NCI-H2196 (cell line): ENCODE data around the gene CUL5.
A peak's percentile ranks its signal among the peaks of the same experiment; 100 is the strongest.
"Not testable (repeated sequence)": the region's sequence is repeated elsewhere in the genome, so short reads cannot be mapped to it uniquely, and the experiment has no call there.

Source experiments
- DNase-seq: peaks from one replicate; lab custom pipeline; 2025; ENCODE audit not compliant: unreplicated experiment; lab: John Stamatoyannopoulos, UW

Gene CUL5

DNA sequence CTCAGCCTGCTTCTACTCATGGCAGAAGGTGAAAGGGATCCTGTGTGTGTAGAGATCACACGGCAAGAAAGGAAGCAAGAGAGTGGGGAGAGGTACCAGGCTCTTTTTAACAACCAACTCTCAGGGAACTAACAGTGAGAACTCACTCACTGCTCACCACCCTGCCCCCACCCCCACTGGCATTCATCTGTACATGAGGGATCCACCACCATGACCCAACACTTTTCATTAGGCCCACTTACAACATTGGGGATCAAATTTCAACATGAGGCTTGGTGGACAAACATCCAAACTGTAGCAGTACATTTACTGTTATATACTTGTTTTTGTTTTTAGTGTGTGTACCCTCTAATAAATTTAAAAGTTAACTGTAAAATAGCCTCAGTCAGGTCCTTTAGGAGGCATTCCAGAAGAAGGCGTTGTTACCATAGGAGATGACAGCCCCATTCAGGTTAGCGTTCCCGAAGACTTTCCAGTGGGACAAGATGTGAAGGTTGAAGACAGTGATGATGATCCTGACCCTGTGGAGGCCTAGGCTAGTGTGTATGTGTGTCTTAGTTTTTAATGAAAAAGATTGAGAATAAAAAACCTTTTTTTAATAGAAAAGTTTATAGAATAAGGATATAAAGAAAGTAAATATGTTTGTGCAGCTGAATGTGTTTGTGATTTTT lies 11.3 kb downstream of the CUL5 start:
- DNase-seq = no peak

DNA sequence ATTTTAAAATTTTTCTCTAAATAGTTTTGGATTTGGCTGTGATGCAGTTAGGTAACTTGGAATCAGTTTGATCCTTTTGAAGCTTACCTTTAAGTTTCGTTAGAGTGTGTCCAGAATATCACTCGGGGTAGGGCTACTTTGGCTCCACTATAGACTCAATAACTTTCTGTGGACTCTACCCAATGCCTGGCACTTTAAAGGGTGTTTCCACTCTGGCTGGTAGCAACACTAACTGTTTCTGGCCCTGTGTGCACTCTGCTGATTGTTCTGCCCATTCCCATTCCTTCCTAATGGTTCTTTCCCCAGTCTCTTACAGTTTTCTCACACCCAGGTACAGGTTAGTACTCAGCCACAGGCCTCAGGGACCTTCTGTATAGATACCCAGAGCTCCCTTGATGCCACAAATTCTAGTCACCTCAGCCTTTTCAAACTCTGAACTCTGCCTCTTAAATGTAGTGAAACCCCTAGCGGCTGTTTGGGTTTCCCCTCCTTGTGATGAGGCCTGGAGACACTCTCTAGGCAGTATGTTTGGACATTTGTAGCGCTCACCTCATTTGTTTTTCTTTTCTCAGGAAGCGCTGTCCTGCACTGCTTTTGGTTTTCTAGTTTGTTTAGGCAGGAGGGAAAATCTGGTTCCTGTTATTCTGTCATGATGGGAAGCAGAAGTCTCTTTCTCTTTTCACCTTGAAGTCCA lies 16.8 kb downstream of the CUL5 start:
- DNase-seq = no peak

DNA sequence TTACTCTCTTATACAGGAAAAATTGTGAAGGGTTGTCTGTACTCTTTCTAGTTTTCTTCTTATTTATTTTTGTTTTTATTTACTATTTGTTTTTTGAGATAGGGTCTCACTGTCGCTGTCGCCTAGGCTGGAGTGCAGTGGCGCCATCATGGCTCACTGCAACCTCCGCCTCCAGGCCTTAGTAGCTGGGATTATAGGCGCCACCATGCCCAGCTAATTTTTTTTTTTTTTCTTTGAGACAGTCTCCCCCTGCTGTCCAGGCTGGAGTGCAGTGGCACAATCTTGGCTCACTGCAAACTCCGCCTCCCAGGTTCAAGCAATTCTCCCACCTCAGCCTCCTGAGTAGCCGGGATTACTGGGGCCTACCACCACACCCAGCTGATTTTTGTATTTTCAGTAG lies 18.4 kb downstream of the CUL5 start:
- DNase-seq = no peak

DNA sequence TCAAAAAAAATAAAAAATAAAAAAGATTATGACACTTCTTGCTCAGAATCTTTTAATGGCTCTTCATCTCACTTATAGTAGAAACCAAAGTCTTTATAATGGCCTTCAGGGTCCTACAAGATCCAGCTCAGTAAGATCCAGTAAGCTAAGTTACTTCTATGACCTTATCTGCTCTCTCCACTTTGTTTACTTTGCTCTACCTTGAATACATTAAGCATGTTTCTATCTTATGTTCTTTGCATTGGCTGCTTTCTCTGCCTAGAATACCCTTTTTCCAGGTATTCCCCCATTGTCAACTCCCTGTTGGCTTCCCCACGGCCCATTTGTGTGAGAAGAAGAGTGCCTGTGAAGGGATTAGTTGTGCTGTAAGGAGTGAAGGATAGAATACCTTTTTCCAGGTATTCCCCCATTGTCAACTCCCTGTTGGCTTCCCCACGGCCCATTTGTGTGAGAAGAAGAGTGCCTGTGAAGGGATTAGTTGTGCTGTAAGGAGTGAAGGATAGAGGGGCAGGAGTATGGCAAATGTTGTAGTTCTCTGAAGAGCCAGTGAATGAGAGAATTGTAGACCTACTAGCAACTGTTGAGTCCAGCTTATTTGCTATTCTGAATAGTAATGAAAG lies 20.2 kb downstream of the CUL5 start:
- DNase-seq = not testable (repeated sequence)

DNA sequence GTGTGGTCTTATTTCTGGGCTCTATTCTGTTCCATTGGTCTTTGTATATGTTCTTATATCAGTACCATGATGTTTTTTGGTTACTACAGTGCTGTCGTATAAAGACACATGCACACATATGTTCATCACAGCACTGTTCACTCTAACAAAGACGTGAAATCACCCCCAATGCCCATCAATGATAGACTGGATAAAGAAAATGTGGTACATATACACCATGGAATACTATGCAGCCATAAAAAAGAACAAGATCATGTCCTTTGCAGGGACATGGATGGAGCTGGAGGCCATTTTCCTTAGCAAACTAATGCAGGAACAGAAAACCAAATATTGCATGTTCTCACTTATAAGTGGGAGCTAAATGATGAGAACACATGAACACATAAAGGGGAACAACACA lies 22.9 kb downstream of the CUL5 start:
- not testable (repeated sequence) for DNase-seq

DNA sequence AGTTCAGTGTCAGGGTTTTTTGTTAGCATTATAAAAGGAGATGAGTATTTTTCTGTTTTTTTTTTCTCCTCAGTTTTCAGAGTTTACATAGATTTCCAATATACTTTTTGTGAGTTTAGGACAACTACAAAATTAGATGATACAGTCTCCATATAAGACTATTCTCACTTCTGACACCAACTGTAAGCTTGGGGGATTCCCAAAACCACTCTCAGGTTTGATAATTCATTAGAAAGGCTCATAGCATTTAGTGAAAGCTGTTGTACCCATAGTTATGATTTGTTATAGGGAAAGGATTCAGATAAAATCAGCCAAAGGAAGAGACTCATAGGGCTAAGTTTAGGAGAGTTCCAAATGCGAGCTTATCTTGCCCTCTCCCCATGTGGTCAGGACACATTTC lies 24.1 kb downstream of the CUL5 start:
- no peak for DNase-seq

DNA sequence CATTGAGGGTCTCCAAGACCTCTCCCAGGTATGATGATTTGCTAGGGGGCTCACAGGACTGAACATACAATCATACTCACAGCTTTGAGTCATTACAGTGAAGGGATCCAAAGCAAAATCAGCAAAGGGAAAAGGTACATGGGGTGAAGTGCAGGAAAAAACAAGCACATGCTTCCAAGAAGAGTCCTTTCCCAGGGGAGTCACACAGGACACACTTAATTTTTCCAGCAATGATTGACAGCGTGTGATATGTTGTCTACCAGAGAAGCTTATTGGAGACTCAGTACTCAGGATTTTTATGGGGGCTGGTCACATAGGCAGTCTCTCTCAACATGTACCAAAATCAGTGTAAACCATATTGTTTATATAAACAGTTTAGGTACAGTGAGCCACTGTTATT lies 25.3 kb downstream of the CUL5 start:
- DNase-seq = no peak

DNA sequence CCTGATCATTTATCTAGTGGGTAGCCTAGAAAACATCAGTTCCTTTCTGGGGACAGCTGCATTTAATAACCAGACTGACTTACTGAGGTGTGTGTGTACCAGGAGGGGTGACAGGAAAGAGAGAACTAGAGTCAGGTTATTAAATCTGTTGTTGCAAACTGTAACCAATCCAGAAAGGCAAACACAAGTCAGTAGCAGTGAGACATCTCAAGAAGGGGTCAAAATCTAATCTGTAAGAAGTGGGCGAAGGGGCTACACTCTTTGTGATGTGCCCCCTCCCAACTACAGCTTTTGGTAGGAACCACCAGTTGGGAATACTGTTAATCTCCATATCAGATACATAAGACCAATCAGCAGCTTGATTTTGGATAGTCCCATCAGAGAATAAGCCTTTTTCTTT lies 26.3 kb downstream of the CUL5 start:
- no peak for DNase-seq

DNA sequence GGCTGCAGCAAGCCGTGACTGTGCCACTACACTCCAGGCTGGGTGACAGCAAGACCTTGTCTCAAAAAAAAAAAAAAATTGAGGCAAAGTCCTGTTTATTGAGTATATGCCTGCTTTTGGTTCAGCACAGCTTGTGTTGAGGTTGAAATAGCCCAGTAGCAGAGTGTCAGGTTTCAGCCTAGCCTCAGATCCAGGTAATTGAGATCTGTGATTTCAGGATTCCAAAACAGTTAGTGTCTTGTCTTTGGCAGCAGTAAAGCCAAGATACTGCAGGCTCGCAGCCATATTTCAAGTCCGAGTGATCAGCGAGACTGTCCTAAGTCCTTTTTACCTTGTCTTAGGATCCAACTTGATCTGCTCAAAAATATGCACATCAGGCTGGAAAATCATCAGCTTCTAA lies 27.0 kb downstream of the CUL5 start:
- no peak for DNase-seq

DNA sequence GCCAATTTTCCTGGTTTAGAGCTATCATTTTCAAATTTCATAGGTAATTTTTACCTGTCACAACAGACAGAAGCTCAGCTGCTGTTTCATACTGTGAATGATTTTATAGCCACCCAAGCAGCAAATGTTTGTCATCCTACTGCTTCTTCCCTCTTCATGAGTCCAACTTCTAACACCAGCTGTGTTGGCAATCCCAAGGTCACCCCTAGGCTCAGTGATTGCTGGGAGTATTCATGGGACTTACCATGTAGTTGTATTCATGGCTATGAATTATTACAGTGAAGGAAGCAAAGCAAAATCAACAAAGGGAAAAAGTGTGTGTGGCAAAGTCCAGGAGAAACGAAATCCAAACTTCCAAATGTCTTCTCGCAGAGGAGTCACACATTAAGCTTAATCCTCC lies 28.5 kb downstream of the CUL5 start:
- no peak for DNase-seq

DNA sequence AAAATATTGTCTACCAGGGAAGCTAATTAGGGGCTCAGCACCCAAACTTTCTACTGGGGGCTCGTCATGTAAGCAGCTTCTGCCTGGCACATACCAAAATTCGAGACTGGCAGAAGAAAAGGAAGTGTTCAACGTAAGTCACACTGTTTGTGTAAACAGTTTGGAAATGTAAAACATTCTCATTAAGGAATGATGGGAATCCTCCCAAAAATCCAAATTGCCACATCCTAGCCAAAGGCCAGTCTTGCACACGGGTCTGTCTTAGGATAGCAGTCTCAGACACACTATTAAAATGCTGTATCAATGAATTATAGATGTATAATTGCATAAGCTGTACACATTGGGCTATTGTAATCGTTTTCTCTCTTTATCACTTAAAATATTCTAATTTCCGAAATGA lies 28.9 kb downstream of the CUL5 start:
- DNase-seq = no peak

DNA sequence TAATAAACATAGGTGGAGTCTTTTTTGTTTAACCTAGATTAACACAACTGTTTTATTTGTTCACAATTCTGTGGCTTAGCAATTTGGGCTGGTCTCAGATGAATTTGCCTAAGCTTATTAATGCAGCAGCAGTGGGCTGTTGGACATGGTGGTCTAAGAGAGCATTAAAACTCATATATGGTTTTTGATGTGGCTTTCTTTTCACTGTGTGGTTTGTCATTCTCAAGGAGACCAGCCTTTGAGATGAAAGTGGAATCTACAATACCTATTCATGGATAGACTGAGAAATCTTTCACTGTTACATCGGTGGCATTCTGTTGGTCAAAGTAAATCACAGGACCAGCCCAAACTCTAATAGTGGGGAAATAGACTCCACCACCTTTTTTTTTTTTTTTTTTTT lies 39.6 kb downstream of the CUL5 start:
- no peak for DNase-seq

DNA sequence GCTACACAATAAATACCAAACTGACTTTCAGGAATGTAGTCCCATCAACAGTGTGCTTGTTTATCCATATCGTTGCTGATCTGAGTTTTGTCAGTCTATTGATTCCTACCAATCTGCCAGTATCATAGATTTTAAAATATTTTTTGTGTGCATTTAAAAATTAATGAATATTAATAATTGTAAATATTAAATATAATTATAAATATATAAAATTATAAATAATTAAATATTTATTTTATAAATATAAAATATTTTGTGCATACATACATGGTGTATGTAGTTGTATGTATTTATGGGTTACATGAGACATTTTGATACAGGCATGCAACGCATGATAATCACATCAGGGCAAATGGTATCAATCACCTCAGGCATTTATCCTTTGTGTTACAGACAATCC lies 53.6 kb downstream of the CUL5 start:
- no peak for DNase-seq

DNA sequence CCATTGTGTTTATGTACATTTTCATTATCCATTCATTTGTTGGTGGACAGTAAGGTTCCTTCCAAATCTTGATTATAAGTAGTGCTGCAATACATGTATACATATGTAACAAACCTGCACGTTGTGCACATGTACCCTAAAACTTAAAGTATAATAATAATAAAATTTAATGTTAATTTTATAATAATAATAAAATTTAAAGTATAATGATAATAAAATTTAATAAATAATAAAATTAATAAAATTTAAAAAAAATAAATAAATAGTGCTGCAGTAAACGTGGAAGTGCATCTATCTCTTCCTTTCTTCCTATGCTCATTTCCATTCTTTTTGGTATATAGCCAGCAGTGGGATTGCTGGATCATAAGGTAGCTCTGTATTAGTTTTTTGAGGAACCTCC lies 54.7 kb downstream of the CUL5 start:
- no peak for DNase-seq

DNA sequence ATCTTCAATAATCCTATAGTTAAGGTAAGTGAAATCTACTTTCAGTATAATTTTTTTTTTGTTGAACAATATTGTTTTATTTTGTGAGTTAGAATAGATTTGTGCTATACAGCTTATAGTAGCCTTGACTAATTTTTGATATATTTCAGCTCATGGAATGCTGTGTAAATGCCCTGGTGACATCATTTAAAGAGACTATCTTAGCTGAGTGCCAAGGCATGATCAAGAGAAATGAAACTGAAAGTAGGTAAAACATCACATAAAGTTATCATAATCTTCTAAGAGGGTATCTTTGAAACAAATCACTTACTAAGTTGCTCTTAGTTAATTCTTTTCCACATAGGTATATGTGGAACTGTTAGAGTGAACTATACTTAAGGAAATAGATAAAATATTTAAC lies 61.2 kb downstream of the CUL5 start:
- DNase-seq = peak; percentile 15

DNA sequence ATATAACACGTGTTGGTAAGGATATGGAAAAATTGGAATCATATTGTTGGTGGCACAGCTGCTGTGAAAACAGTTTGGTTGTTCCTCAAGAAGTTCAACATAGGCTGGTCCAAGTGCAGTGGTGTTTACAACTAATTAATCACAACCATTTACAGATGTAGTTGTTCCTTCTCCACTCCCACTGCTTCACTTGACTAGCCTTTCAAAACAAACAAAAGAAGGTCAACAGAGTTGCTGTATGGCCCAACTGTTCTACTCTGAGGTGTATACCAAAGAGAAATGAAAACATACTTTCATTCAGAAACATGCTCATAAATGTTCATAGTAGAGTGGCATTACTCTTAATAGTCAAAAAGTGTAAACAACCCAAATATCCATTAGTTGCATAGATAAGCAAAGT lies 76.1 kb downstream of the CUL5 start:
- DNase-seq = no peak

DNA sequence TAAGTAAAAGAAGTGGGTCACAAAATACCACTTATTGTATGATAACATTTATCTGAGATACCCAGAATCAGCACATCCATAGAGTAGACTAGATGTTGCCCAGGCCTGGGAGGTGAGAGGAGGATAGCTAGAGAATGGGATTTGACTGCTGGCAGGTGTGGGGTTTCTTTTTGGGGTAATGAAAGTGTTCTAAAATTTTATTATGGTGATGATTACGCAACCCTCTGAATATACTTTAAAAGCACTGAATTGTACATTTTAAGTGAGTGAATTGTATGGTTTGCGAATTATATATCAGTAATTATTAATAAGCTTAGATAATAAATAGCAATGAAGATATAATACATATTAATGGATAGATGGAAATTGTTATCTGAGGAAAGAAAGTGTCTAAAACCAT lies 77.0 kb downstream of the CUL5 start:
- DNase-seq = no peak

DNA sequence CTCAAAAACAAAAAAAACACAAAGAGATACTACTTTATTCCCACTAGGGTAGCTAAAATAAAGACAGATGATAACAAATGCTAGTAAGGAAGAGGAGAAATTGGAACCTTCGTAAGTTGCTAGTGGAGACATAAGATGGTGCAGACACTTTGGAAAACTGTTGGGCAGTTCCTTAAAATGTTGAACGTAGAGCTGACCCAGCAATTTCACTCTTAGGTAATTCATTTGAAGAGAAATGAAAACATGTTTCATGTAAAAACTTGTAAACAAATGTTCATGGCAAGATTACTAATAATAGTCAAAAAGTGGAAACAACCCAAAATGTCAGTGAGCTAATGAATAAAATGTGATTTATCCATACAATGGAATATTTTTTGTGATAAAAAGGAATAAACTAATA lies 83.4 kb downstream of the CUL5 start:
- DNase-seq = no peak

DNA sequence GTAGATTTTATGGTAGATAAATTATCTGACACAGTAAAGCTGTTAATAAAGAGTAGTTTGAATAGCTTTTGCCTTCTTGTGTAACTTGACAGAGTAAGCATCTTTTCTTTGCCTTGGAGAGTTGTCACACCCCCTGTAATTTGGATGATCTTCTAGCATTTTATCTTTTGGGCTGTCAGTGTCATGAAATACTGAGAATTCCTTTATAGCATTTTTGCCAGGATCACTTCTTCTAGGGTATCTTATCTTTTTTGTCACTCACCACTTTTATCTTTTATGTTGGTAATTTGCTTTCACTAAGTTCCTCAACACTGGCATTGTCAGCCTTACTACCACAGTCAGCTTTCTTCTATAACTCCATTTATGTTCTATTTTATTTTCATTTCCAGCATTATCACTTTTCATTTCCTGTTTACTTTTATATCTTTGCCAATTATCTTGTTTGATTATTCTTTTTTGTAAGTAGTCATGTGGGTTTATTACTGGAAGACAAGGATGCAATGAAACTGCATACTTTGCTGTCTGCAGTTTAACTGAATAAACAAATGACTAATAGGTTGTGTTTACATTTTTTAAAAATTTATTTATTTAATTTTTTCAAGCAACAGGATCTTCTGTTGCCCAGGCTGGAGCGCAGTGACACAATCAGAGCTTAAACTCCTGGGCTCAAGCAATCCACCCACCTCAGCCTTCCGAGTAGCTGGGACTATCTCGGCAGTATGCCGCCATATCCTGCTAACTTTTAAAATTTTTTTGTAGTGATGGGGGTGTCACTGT lies 84.6 kb downstream of the CUL5 start:
- peak; percentile 55 for DNase-seq

DNA sequence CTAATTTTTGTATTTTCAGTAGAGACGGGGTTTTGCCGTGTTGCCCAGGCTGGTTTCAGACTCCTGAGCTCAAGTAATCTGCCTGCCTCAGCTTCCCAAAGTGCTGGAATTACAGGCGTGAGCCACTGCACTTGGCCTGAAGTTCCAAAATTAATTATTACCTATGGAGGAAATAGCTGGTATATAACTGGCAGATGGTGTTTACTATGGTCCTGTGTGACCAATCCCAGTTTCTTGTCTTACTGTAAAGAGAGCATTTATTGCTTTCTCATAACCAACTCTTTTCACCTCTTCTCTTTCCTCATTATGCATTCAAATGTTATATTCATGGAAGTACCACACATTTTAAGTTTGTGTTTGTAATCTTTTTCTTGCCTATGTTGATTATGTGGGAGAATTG lies 88.5 kb downstream of the CUL5 start:
- DNase-seq = no peak

DNA sequence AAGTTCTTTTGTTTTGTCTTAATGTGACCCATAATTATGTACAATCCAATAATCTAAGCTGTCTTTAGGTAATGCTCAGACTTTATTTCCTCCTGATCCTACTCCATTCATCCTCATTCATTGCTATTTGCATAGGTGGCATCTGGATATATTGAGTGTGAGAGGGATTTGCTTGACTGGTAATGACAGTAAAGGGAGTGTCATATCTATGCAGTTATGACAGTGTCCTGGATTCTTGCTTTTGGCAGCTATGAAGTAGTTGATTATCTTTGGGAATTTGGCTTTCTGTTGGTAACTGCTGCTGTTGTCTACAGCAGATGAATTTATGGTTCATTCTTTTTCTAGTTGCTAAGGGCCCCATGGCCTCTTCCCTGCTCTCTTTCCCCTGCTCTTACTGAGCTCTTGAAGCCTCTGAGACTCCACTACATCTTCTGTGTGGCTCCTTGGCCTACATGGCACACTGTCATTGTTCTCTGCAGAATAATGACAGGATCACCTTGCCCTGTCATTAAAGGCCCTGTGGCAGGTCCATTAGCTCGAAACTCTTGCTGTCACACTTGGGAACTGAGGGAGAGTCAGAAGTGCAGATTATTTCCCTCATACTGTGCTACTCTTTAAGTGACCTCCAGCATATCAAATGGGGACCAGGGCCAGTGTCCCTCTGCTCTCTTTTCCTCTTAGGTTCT lies 92.5 kb downstream of the CUL5 start:
- DNase-seq = no peak
